ENCODE results near the gene TPSG1.

Gene TPSG1

DNA sequence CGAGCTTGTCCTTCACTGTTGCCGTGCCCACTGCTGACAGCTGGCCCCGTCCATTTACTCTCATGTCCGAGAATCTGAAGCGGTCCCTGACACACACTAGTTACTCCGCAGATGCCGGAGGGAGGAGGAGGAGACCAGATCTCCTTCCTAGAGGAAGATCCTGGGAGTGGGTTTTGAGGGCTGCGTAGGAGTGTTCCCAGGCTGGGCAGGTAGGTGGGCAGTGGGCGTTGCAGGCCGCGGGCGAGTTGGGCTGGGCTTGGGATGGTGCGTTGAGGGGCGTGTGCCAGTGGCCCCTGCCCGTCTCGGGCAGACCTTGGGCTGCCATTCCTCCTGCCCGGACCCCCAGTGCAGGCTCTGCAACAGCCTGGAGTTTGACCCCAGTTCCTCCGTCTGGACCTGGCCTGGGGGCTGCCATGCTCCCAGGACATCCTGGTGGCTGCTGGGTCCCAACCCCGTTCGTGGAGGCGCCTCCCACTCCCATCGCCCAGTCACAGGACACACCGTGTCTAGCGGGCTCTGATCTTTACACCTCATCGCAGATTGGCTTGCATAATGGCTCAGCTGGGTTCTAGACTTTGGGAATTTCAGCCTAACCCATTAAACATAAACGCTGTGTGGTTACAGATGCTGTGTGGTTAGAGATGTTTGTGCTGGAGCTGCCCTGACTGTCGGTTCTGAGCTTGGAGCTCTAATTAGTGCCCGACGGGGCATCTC, 49.3 kb downstream of the TPSG1 start:
- DNase-seq: no peak

DNA sequence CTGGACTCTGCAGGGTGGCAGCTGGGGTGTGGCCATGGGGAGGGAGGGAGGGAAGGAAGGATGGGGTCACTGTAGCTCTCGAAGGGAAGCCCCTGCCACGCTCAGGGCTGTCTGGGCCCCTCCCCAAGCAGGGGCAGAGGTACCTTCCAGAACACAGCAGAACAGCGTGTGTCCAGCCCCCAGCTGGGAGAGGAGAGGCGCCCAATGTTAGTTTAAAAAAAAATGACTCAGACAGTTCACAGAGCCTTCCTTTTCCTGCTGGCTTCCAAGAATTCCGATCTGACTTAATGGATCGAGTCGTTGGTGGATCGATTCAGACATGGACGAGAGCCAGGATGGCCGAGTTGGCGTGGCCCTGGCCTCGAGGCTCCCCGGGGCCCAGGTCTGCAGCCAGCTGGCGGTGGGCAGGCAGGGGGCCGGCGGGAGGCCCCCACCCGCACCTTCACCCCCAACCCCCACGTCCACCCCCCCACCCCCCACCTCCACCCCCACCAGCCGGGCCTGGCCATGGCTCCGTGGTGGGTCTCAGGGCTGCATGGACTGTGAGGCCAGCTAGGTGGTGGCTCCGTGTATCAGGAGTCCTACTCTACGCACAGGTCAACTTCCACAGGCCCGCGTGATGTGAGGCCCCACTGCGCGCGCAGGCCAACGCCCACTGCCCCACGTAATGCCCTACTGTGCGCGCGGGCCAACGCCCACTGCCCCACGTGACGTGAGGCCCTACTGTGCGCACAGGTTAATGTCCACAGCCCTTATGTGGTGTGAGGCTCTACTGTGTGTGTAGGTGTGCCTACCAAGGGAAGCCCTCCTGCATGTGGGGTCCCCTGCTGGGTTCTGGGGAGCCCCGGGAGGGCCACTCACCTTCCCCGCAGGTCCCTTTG, 50.4 kb downstream of the TPSG1 start:
- DNase-seq: no peak

DNA sequence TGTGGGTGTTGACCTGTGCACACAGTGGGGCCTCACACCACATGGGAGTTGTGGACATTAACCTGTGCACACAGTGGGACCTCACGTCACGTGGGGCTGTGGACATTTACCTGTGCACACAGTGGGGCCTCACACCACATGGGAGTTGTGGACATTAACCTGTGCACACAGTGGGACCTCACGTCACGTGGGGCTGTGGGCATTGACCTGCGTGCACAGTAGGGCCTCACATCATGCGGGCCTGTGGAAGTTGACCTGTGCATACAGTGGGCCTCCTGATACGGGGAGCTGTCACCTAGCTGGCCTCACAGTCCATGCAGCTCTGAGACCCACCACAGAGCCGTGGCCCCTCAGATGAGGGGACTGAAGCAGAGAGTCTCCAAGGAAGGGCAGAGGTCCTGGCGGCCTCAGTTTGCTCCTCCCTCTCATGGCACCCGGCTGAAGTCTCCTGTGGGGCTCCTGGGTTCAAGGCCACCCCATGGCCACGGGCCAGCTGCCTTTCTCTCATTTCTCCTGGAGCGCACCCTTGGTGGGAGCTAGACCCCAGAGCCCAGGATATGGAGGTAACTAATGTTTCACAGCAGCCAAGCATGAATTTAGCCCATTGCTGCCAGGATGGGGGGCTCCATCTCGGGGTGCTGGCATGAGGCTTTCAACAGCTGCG, 51.1 kb downstream of the TPSG1 start:
- no peak for DNase-seq

DNA sequence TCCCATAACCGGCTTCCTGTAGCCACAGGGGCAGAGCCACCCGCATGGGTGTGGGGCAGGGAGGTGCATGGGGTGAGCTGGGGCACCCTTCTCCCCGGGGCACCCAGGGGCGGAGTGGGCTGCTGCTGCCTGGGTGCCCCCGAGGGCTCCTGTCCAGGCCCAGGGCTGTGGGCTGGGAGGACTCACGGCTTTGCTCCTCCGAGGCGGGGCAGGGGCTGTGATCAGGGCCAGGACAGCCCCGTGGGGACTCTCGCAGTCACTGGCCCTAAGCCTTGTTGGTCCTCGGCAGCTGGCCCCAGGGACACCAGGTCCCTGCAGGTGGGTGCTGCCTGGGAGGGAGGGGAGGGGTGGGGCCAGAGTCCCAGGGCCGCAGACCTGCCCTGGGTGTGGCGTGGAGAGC, 52.4 kb downstream of the TPSG1 start:
- DNase-seq: no peak

DNA sequence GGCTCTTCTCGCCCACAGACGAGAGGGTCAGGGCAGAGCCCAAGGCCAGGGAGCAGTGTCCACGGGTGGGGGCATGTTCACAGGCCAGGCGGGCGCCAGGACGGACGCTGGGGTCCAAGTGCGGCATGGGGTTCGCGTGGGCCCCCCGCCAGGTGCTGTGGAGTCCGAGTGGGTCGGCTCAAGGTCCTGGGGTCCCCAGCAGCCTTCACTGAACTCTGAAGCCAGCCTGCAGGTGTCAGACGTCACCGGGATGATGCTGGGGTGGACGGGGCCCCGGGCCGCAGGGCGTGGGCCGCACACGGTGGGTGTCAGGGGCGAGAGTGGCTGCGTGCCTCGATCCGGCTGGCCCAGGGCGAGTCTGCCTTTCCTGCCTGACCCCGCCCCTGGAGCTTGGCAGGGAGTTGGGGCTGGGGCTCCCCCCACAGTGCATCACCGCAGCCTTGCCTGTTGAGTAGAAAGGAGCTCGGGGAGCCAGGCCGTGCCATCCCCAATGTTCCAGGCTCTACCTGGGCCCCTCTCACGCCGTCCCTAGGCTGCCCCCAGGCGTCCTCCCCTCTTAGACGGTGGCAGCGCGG, 53.1 kb downstream of the TPSG1 start:
- DNase-seq: no peak
